ENCODE data around the gene SLC17A5. TPM values are rescaled to one million over a fixed set of nuclear protein-coding genes. Genes with fewer than 3 reads are reported as not detected.
A peak's percentile ranks its signal among the peaks of the same experiment; 100 is the strongest.
"Not testable (repeated sequence)": the region's sequence is repeated elsewhere in the genome, so short reads cannot be mapped to it uniquely, and the experiment has no call there.

The SLC17A5 gene
- total RNA-seq, 2 experiments from 2014 or later, result 1.7 to 2.0 TPM

DNA sequence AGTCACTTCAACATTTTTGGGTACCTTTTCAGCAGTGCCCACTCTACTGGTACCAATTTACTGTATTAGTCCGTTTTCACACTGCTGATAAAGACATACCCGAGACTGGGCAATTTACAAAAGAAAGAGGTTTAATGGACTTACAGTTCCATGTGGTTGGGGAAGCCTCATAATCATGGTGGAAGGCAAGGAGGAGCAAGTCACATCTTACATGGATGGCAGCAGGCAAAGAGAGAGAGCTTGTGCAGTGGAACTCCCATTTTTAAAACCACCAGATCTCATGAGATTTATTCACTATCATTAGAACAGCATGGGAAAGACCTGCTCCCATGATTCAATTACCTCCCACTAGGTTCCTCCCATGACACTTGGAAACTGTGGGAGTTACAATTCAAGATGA lies 29.8 kb upstream of the SLC17A5 start:
- peaks cover 11% of the 10 kb centered on the region for H3K9me3 Mint-ChIP-seq
- H3K36me3 Mint-ChIP-seq (ENCODE audit: low read depth); H3K4me1 Mint-ChIP-seq (ENCODE audit: low read depth); DNase-seq; H3K27ac Mint-ChIP-seq; H3K27me3 Mint-ChIP-seq (ENCODE audit: low read depth); H3K4me3 Mint-ChIP-seq; intact Hi-C loops (cut with micrococcal nuclease): not testable (repeated sequence)
- CTCF ChIA-PET, result interaction anchor here (1.8 kb wide), 1 partner anchor 9 kb away, joined by 4 read pairs; no protein-coding TSS in a partner anchor

DNA sequence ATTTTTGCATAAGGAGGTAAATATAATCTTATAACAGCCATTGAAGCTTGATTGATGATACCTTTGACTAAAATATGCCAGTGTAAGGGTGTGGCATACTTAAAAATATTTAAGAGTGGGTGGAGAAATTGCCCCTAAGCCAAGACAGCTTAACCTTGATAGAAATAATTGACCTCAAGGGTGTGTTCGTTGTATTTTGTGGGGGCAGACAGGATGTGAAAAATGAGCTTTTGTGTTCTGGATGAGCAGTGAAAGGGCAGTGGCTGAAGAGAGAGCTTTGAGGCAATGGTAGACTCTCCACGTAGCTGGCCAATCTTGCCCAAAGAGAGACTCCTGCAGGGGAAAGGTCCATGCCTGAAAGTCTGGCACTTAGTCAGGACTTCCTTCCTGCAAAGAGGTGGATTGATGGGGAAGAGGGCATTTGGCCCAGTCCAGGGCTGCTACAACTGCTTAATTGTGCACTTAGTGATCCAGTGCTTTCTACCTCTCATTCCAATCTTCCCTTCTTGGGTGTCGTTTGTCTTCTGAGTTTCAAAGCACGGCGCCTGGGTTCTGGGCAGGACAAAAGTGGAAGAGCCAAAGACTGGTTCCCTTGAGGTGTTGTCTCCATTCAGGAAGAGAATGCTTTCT lies 26.6 kb upstream of the SLC17A5 start:
- peaks cover 11% of the 10 kb centered on the region for H3K9me3 Mint-ChIP-seq
- H3K36me3 Mint-ChIP-seq (ENCODE audit: low read depth), result no peaks in the 10 kb centered on the region
- CTCF ChIA-PET, result interaction anchor here (0.8 to 10.0 kb wide), 2 partner anchors 9 to 51 kb away, joined by 3 to 185 read pairs; no protein-coding TSS in a partner anchor

DNA sequence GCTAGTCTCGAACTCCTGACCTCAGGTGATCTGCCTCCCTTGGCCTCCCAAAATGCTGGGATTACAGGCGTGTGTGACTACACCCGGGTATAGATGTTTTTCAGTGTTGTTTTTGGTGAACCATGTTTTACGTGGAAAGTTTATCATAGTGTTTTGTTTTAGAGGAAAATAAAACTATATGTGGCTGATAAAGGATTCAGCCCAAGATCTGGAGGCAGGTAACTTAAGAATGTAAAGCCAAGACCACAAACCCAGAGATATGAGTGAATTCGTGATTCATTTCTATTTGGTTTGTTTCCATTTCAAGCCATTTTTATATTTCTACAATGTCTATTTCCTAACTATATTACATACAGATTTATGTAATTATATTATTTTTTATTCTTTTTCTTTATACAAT lies 26.1 kb upstream of the SLC17A5 start:
- CTCF ChIA-PET, result interaction anchor here (10.0 kb wide), 1 partner anchor 51 kb away, joined by 185 read pairs; no protein-coding TSS in a partner anchor
- not testable (repeated sequence) for H3K27ac Mint-ChIP-seq; H3K36me3 Mint-ChIP-seq (ENCODE audit: low read depth); H3K4me3 Mint-ChIP-seq; DNase-seq; H3K4me1 Mint-ChIP-seq (ENCODE audit: low read depth); H3K27me3 Mint-ChIP-seq (ENCODE audit: low read depth)
- peaks cover 11% of the 10 kb centered on the region for H3K9me3 Mint-ChIP-seq
- intact Hi-C loops (cut with micrococcal nuclease), result loop anchor here (5.0 kb wide), 1 partner anchor 1527 kb away; the partner anchor contains the start of gene COL12A1

More for the DNA sequence above, 26.6 kb upstream of the SLC17A5 start:
- H3K4me1 Mint-ChIP-seq (ENCODE audit: low read depth), result no peaks in the 10 kb centered on the region
- no peak overlapping the region for H3K27ac Mint-ChIP-seq
- no peak overlapping the region for H3K4me3 Mint-ChIP-seq
- intact Hi-C loops (cut with micrococcal nuclease), result no loop called here
- peaks cover 5% of the 10 kb centered on the region for H3K27me3 Mint-ChIP-seq (ENCODE audit: low read depth)
- no peak for DNase-seq

DNA sequence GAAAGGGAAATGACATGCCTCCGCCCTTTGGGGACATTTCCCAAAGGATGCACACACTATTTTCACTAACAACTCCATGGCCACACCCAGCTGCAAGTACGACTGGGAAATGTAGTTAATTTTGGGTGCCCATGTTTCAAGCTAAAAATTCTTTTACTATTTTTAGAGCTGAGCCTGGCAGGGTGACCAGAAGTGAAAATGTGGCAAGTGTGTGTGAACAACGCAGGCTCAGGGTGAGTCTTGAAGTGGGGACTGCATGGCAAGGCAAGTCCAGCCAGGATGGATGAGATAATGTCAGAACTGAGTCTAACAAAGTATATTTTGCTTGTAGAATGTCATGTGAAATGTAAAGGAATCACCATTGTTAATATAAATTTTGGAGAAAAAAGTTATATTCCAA lies 25.2 kb upstream of the SLC17A5 start:
- H3K27me3 Mint-ChIP-seq (ENCODE audit: low read depth), result peaks cover 5% of the 10 kb centered on the region
- H3K4me1 Mint-ChIP-seq (ENCODE audit: low read depth), result no peaks in the 10 kb centered on the region
- intact Hi-C loops (cut with micrococcal nuclease), result loop anchor here (5.0 kb wide), 1 partner anchor 1528 kb away; the partner anchor contains the start of gene COL12A1
- no peak overlapping the region for H3K27ac Mint-ChIP-seq
- peaks cover 11% of the 10 kb centered on the region for H3K9me3 Mint-ChIP-seq
- CTCF ChIA-PET, result interaction anchor here (1.0 to 10.0 kb wide), 2 partner anchors 52 to 58 kb away, joined by 3 to 185 read pairs; no protein-coding TSS in a partner anchor
- no peak for DNase-seq
- H3K4me3 Mint-ChIP-seq, result no peak overlapping the region
- no peaks in the 10 kb centered on the region for H3K36me3 Mint-ChIP-seq (ENCODE audit: low read depth)

DNA sequence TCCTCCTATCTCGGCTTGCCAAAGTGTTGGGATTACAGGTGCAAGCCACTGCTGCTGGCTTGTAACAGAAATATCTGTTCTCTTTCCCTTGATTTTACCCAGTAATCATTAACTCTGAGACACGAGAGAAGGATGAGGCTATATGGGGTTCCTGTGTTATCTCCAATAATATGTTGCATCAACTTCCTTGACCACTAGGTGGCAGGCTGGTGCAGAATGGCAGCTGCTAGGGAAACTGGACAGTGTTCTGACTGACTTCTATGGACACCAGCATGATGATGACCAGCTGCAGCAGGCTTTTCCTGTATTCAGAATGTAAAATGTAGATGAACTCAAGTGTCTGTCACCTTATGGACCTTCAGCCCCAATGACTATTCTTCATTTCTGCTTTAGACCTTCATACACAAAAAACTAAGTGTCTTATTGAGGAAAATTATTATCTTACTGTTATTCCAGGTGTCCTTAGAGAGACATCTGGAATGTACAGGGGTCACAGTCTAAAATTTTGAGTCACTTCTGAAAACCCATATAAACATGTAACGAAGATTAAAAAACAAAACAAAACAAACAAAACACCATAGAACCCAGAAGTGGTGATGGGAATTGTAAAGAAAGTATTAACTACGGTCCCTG lies 21.8 kb upstream of the SLC17A5 start:
- H3K4me3 Mint-ChIP-seq, result no peak overlapping the region
- H3K9me3 Mint-ChIP-seq, result no peaks in the 10 kb centered on the region
- peak; percentile 87 for DNase-seq
- CTCF ChIA-PET, result interaction anchor here (0.6 to 10.0 kb wide), 20 partner anchors 9 to 1534 kb away, joined by 3 to 185 read pairs (median 5); no protein-coding TSS in a partner anchor
- intact Hi-C loops (cut with micrococcal nuclease), result loop anchor here (1.0 to 5.0 kb wide), 4 partner anchors 20 to 1532 kb away; partner anchors contain the start of gene COL12A1
- H3K27me3 Mint-ChIP-seq (ENCODE audit: low read depth), result peaks cover 8% of the 10 kb centered on the region
- no peaks in the 10 kb centered on the region for H3K4me1 Mint-ChIP-seq (ENCODE audit: low read depth)
- no peak overlapping the region for H3K27ac Mint-ChIP-seq
- no peaks in the 10 kb centered on the region for H3K36me3 Mint-ChIP-seq (ENCODE audit: low read depth)

DNA sequence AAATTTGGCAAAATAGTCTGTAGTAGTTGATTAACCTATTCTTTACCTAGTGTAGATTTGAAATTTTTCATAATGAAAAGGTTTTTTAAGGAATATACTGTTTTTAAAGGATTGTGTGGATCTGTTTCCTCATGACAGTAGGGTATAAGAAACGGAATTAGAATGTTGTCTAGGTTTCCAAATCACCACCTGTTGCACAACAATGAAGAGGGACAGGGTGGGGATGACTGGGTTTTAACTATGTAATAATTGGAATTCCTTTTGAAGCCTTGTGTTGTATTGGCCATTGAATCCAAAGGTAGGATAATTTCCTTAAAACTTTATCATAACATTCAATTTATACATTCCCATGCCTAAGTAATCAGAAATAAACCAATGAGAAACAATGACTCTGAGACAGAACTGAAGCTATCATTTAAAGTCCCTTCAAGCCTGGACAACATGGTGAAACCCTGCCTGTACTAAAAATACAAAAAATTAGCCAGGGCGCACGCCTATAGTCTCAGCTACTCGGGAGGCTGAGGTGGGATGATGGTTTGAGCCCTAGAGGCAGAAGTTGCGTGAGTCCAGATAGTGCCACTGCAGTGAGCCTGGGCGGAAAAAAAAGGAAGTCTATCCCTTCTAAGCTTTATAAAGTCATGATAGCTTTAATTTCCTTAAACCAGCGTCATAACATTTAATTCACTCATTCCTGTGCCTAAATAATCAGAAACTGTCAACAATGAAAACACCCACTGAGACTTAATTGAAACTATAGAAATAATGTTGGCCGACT lies 18.3 kb upstream of the SLC17A5 start:
- H3K4me1 Mint-ChIP-seq (ENCODE audit: low read depth), result no peaks in the 10 kb centered on the region
- CTCF ChIA-PET, result interaction anchor here (0.6 to 10.0 kb wide), 3 partner anchors 34 to 91 kb away, joined by 3 to 185 read pairs (median 4); no protein-coding TSS in a partner anchor
- intact Hi-C loops (cut with micrococcal nuclease), result no loop called here
- H3K9me3 Mint-ChIP-seq, result no peaks in the 10 kb centered on the region
- H3K27me3 Mint-ChIP-seq (ENCODE audit: low read depth), result peaks cover 13% of the 10 kb centered on the region
- no peaks in the 10 kb centered on the region for H3K36me3 Mint-ChIP-seq (ENCODE audit: low read depth)
- H3K4me3 Mint-ChIP-seq, result no peak overlapping the region
- no peak overlapping the region for H3K27ac Mint-ChIP-seq
- no peak for DNase-seq

DNA sequence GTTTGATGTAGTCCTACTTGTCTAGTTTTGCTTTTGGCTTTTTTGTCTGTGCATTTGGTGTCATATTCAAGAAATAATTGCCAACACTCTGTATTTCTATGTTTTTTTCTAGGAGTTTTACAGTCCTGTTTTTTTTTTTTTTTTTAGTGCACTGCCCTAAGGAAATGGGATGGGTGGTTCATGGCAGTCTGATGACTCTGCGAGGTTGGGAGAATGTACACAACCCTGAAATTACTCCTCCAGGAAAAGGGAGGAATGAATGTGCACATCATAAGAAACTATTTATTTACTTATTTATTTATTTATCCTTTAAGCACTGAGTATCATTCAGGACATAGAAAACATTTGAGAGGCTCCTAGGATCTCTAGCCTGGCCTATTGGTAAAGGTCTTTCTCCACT lies 15.2 kb upstream of the SLC17A5 start:
- Mint-ChIP-seq H3K4me1 (ENCODE audit: low read depth) (peaks cover 5% of the 10 kb centered on the region), H3K27ac (no peak overlapping the region), H3K27me3 (ENCODE audit: low read depth) (peaks cover 17% of the 10 kb centered on the region), H3K9me3 (no peaks in the 10 kb centered on the region), H3K4me3 (no peak overlapping the region), H3K36me3 (ENCODE audit: low read depth) (no peaks in the 10 kb centered on the region)
- CTCF ChIA-PET, result interaction anchor here (1.1 kb wide), 1 partner anchor 64 kb away, joined by 4 read pairs; no protein-coding TSS in a partner anchor
- intact Hi-C loops (cut with micrococcal nuclease), result no loop called here
- no peak for DNase-seq

DNA sequence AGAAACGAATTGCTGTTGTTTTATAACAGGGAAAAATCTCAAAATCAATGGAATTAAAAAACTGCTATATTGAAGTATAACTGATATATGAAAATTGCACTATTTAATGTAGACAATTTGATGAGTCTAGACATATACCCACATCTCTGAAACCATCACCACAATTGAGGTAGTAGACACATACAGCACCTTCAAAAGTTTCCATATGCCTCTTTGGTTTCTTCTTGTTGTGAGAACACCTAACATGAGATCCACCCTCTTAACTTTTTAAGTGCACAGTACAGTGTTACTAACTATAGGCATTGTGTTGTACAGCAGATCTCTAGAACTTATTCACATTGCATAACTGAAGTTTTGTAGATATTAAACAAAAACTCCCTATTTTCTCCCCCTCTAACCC lies 14.0 kb upstream of the SLC17A5 start:
- Mint-ChIP-seq H3K9me3 (no peaks in the 10 kb centered on the region), H3K27ac (no peak overlapping the region)
- intact Hi-C loops (cut with micrococcal nuclease), result no loop called here

DNA sequence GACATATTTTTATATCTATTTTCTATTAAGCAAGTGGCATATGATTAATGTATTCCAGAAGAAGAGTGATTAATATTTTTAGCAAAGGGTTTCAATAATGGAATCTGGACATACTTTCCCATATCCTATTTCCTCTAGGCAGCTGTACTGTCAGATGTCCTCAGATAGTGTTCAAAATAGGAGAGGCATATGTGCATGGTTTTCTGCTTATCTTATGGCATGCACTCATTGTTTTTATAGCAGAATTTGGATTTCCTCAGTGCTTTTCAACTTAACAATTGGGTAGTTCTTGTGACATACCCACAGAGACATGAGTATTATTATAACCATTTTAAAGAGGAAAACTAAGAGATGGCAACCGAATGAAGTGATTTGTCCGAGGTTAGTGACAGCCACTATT lies 12.6 kb upstream of the SLC17A5 start:
- no peak overlapping the region for H3K27ac Mint-ChIP-seq
- H3K9me3 Mint-ChIP-seq, result no peaks in the 10 kb centered on the region
- H3K4me1 Mint-ChIP-seq (ENCODE audit: low read depth), result peaks cover 5% of the 10 kb centered on the region
- no peaks in the 10 kb centered on the region for H3K36me3 Mint-ChIP-seq (ENCODE audit: low read depth)
- H3K27me3 Mint-ChIP-seq (ENCODE audit: low read depth), result peaks cover 14% of the 10 kb centered on the region
- CTCF ChIA-PET, result interaction anchor here (0.6 to 1.7 kb wide), 3 partner anchors 10 to 67 kb away, joined by 4 to 5 read pairs (median 5); no protein-coding TSS in a partner anchor
- intact Hi-C loops (cut with micrococcal nuclease), result no loop called here
- H3K4me3 Mint-ChIP-seq, result no peak overlapping the region
- DNase-seq, result no peak

More for the DNA sequence above, 14.0 kb upstream of the SLC17A5 start:
- no peaks in the 10 kb centered on the region for H3K36me3 Mint-ChIP-seq (ENCODE audit: low read depth)
- CTCF ChIA-PET, result interaction anchor here (1.4 kb wide), 1 partner anchor 66 kb away, joined by 4 read pairs; no protein-coding TSS in a partner anchor
- peaks cover 17% of the 10 kb centered on the region for H3K27me3 Mint-ChIP-seq (ENCODE audit: low read depth)
- peaks cover 5% of the 10 kb centered on the region for H3K4me1 Mint-ChIP-seq (ENCODE audit: low read depth)
- DNase-seq, result no peak
- H3K4me3 Mint-ChIP-seq, result no peak overlapping the region

DNA sequence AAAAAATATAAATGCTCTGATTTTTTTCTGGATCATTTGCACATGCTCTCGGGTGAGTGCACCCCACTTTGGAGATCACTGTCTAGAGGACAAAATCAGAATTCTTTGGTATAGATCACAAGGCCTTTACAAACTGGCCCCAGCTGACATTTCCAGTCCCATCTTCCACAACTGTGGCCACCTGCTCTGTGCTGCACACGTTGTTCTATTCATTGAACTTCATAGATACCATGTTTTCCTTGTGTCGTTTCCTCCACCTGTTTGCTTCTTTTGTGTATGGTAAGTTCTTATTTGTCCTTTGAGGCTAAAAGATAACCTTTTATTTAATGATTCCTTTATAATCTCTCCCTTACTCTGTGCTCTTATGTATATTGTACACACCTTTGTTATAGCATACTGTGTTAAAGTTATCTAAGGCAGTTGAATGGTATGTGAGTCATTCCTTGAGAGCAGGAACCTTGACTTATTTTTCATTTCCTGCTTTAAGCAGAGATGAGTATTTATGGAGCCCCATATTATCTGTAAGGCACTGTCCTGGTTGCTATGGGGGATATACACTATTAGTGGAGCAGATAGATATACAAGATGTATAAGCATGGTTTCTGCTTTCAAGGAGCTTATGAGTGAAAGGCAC lies 12.0 kb upstream of the SLC17A5 start:
- no peaks in the 10 kb centered on the region for H3K9me3 Mint-ChIP-seq
- no peak overlapping the region for H3K4me3 Mint-ChIP-seq
- CTCF ChIA-PET, result interaction anchor here (0.8 to 1.7 kb wide), 3 partner anchors 9 to 67 kb away, joined by 5 read pairs; no protein-coding TSS in a partner anchor
- no peaks in the 10 kb centered on the region for H3K36me3 Mint-ChIP-seq (ENCODE audit: low read depth)
- intact Hi-C loops (cut with micrococcal nuclease), result no loop called here
- peaks cover 5% of the 10 kb centered on the region for H3K4me1 Mint-ChIP-seq (ENCODE audit: low read depth)
- DNase-seq, result no peak
- H3K27ac Mint-ChIP-seq, result no peak overlapping the region
- peaks cover 11% of the 10 kb centered on the region for H3K27me3 Mint-ChIP-seq (ENCODE audit: low read depth)

DNA sequence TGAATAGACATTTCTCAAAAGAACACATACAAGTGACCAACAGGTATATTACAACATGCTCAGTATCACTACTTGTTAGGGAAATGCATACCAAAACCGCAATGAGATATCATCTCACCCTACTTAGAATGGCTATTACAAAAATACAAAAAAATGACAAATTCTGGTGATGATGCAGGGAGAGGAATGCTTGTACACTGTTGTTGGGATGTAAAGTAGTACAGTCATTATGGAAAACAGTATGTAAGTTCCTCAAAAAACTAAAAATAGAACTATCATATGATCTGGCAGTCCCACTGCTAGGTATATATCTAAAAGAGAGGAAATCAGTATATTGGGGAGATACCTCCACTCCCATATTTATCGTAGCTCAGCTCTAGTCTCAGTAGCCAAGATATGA lies 10.9 kb upstream of the SLC17A5 start:
- peaks cover 5% of the 10 kb centered on the region for H3K4me1 Mint-ChIP-seq (ENCODE audit: low read depth)
- no peak overlapping the region for H3K4me3 Mint-ChIP-seq
- no peaks in the 10 kb centered on the region for H3K9me3 Mint-ChIP-seq
- no peaks in the 10 kb centered on the region for H3K36me3 Mint-ChIP-seq (ENCODE audit: low read depth)
- no peak overlapping the region for H3K27ac Mint-ChIP-seq
- H3K27me3 Mint-ChIP-seq (ENCODE audit: low read depth), result peaks cover 4% of the 10 kb centered on the region
- no peak for DNase-seq
- CTCF ChIA-PET, result interaction anchor here (1.6 kb wide), 1 partner anchor 68 kb away, joined by 5 read pairs; no protein-coding TSS in a partner anchor
- intact Hi-C loops (cut with micrococcal nuclease), result no loop called here
